ENCODE data around the gene SPAG16. TPM values are rescaled to one million over a fixed set of nuclear protein-coding genes. Genes with fewer than 3 reads are reported as not detected.
A peak's percentile ranks its signal among the peaks of the same experiment; 100 is the strongest.

SPAG16 gene
- total RNA-seq, 1 donor = 35.2 TPM

GRCh38 chr2:214203744-214204289, 919.6 kb downstream of the SPAG16 start:
- DNase-seq (ENCODE audit: low read depth) = peak; percentile 39
- H3K4me3 ChIP-seq (ENCODE audit: low read depth, low read length) = no peak overlapping the region
- no peak for TF ChIP-seq CTCF (IDR thresholded peaks at IDR 0.05; ENCODE audit: insufficient read depth, low read length)

DNA sequence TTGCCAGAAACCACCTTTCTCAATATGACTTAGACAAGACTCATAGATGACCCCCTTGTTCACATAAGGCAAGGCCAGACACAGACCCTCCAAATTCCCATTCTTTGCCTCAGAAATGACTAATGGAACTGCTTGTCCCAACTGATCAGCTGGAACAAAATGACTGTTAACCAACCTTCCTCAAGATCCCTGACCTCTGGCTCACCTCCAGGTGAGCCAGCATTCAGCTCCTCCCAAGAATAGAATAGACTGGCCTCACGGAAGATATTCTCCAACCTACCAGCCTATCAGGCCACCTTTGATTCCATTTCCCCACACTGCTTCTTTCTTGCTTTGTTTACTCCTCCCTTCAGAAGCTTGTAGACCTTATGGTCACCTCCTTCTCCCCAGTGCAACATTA, 930.8 kb downstream of the SPAG16 start:
- TF ChIP-seq CTCF (IDR thresholded peaks at IDR 0.05; ENCODE audit: insufficient read depth, low read length) = no peak
- H3K4me3 ChIP-seq (ENCODE audit: low read depth, low read length) = no peak overlapping the region
- no peak for DNase-seq (ENCODE audit: low read depth)

DNA sequence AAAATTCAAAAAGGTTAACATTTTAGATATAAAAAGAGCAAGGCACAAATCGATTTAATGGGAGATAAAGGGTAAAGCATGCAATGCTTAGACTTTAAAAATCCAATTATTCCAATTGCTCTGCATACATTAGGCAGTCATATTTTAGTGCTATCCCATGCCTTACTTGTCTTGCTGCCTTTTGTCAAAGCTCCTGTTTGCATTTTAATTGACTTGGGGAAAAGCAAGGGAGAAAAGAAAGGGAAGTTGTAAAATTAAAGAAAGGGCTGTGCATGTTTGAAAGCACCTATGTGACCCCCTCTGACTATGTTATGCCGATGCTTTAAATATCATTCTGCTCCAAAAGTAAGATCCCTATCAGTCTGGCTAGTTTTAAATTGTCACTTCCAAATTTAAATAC, 932.9 kb downstream of the SPAG16 start:
- no peak for TF ChIP-seq CTCF (IDR thresholded peaks at IDR 0.05; ENCODE audit: insufficient read depth, low read length)
- H3K4me3 ChIP-seq (ENCODE audit: low read depth, low read length) = no peak overlapping the region
- DNase-seq (ENCODE audit: low read depth) = no peak

- H3K4me3 ChIP-seq (ENCODE audit: low read depth, low read length) = no peak overlapping the region
- DNase-seq (ENCODE audit: low read depth) = no peak
- no peak for TF ChIP-seq CTCF (IDR thresholded peaks at IDR 0.05; ENCODE audit: insufficient read depth, low read length)
These were observed 933.3 kb downstream of the SPAG16 start for GRCh38 chr2:214217599-214217998.

DNA sequence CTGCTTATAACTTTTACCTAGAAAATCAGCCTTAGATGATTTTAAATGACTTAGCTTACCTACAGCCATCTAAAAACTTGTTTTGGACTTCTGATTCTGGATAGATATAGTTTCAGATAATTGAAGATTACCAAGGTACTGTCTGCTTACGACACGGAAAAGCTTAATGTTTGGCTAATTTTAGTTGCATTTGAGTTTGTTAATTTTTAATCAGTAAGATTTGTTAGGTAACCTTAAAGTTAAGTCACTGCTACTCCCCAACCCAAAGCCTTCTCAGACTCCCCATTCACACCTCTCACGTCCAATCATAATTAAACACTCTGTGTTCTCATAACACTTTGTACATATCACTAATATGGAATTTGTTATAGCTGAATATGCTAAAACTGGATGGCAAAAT, 936.0 kb downstream of the SPAG16 start:
- DNase-seq (ENCODE audit: low read depth) = no peak
- TF ChIP-seq CTCF (IDR thresholded peaks at IDR 0.05; ENCODE audit: insufficient read depth, low read length) = no peak
- H3K4me3 ChIP-seq (ENCODE audit: low read depth, low read length) = no peak overlapping the region

- DNase-seq (ENCODE audit: low read depth) = no peak
- no peak overlapping the region for H3K4me3 ChIP-seq (ENCODE audit: low read depth, low read length)
- TF ChIP-seq CTCF (IDR thresholded peaks at IDR 0.05; ENCODE audit: insufficient read depth, low read length) = no peak
These were observed 941.8 kb downstream of the SPAG16 start for GRCh38 chr2:214226061-214226460.

DNA sequence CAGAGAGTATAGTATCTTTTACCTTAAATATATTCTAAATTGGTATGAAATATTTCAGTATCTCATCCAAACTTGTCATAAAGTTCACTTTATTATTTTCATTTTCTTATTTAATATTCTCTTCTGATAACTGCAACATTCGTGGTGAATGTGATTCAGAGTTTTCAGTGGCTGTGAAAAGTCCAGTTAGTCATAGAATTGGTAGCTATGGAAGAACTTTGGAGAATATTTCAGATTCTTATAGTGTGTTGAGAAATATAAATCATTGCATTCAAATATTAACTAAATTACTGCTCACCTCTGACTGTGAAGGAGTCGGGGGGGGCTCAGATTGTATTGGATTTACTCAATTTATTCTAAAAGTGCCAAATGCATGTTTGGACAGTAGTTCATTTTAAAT, 948.0 kb downstream of the SPAG16 start:
- no peak for DNase-seq (ENCODE audit: low read depth)
- no peak for TF ChIP-seq CTCF (IDR thresholded peaks at IDR 0.05; ENCODE audit: insufficient read depth, low read length)
- no peak overlapping the region for H3K4me3 ChIP-seq (ENCODE audit: low read depth, low read length)
